PC-3 (cell line): Measurements from ENCODE around the gene MAML3. TPM values are rescaled to one million over a fixed set of nuclear protein-coding genes. Genes with fewer than 3 reads are reported as not detected.
A peak's percentile ranks its signal among the peaks of the same experiment; 100 is the strongest.

Source experiments
- ATAC-seq: fragments of 200-7000 bp; cut with Tn5 transposase; 2 replicates; pipeline ENCODE4 v1.9.1; 2020; ENCODE audit warnings: mild to moderate bottlenecking, moderate library complexity
- BruUV-seq: library from RNA; stranded (reverse); fragments of 400-500 nt; replicated peaks from 2 replicates; lab custom pipeline; 2021; lab: Mats Ljungman, UMichigan
- CTCF ChIA-PET: fragments of 300-600 bp; sonication (Branson Sonifier 250); formaldehyde crosslinking; loops from one replicate; lab custom pipeline; 2022; ENCODE audit warnings: antibody characterized with exemption; lab: Charles Lee
- POLR2A ChIA-PET: fragments of 300-600 bp; sonication (Branson Sonifier 250); formaldehyde crosslinking; loops from one replicate; lab custom pipeline; 2022; ENCODE audit warnings: antibody characterized with exemption; ENCODE audit not compliant: unreplicated experiment; lab: Charles Lee
- DNase-seq: peaks from one replicate; pipeline ENCODE4 v3.0.0-alpha.2; 2015
- H2AFZ ChIP-seq: fragments of 300-600 bp; sonication (generic); 2 replicates; pipeline ENCODE4 v1.6.0; 2016; ENCODE audit warnings: antibody characterized with exemption, low read length
- H3F3A ChIP-seq: fragments of 300-600 bp; sonication (generic); one replicate; pipeline ENCODE4 v1.6.0; 2017; ENCODE audit warnings: antibody characterized with exemption, low read length, control low read depth, mild to moderate bottlenecking; ENCODE audit not compliant: unreplicated experiment
- H3K27ac ChIP-seq: fragments of 300-600 bp; sonication (generic); 2 replicates; pipeline ENCODE4 v1.5.1; 2016; ENCODE audit warnings: mild to moderate bottlenecking, low read length
- H3K27me3 ChIP-seq: fragments of 300-600 bp; sonication (generic); 2 replicates; pipeline ENCODE4 v1.6.1; 2016; ENCODE audit warnings: low read length, mixed read lengths
- H3K36me3 ChIP-seq: fragments of 300-600 bp; sonication (generic); 2 replicates; pipeline ENCODE4 v1.6.1; 2016; ENCODE audit warnings: low read depth, mixed run types, low read length, mixed read lengths
- H3K4me1 ChIP-seq: fragments of 300-600 bp; sonication (generic); 2 replicates; pipeline ENCODE4 v1.5.1; 2016; ENCODE audit warnings: low read length; ENCODE audit not compliant: insufficient read depth
- H3K4me2 ChIP-seq: fragments of 300-600 bp; sonication (generic); 2 replicates; pipeline ENCODE4 v1.6.0; 2016; ENCODE audit warnings: low read length
- H3K4me3 ChIP-seq: fragments of 300-600 bp; sonication (generic); 2 replicates; pipeline ENCODE4 v1.5.1; 2016; ENCODE audit warnings: mild to moderate bottlenecking, low read length, mixed read lengths
- H3K79me2 ChIP-seq: fragments of 300-600 bp; sonication (generic); 2 replicates; pipeline ENCODE4 v1.6.1; 2017; ENCODE audit warnings: low read length, mixed read lengths
- H3K9ac ChIP-seq: fragments of 300-600 bp; sonication (generic); 2 replicates; pipeline ENCODE4 v1.6.0; 2016; ENCODE audit warnings: mild to moderate bottlenecking, low read length
- H3K9me2 ChIP-seq: fragments of 300-600 bp; sonication (generic); replicated peaks from 2 replicates; pipeline ENCODE4 v1.6.1; 2016; ENCODE audit warnings: mixed run types, low read length, mixed read lengths
- H3K9me3 ChIP-seq: fragments of 300-600 bp; sonication (generic); 2 replicates; pipeline ENCODE4 v1.6.1; 2016; ENCODE audit warnings: low read length, mixed read lengths
- H4K20me1 ChIP-seq: fragments of 300-600 bp; sonication (generic); 2 replicates; pipeline ENCODE4 v1.6.1; 2016; ENCODE audit warnings: low read length, mixed read lengths
- CTCF ChIP-seq: fragments of 300-600 bp; sonication (generic); conservative IDR thresholded peaks from 2 replicates; pipeline ENCODE4 v1.5.1; 2017; ENCODE audit warnings: antibody characterized with exemption, low read depth, mild to moderate bottlenecking, low read length
- EZH2 ChIP-seq: fragments of 300-600 bp; sonication (generic); IDR thresholded peaks from one replicate; pipeline ENCODE4 v1.6.1; 2017; ENCODE audit warnings: antibody characterized with exemption, mild to moderate bottlenecking, low read length; ENCODE audit not compliant: unreplicated experiment
- EZH2phosphoT487 ChIP-seq: fragments of 300-600 bp; sonication (generic); IDR thresholded peaks from 2 replicates; pipeline ENCODE4 v1.6.1; 2018; ENCODE audit warnings: mild to moderate bottlenecking, antibody characterized with exemption, low read length, borderline replicate concordance
- intact Hi-C: fragments of 100-400 bp; cut with micrococcal nuclease; formaldehyde crosslinking; loops from 2 replicates; pipeline ENCODE4 v1.9.0; 2023
- total RNA-seq: library from RNA; depleted of rRNA; stranded (reverse); fragments of >200 nt; gene quantifications from 2 replicates; pipeline ENCODE4 v1.2.3, GENCODE V29; 2014

The MAML3 gene
- total RNA-seq, 1 experiment from 2014 or later: 4.3 TPM

- H3K9ac ChIP-seq: peak overlapping the region; percentile 72
- H3K36me3 ChIP-seq: no peaks in the 10 kb centered on the region
- H3K9me3 ChIP-seq: no peaks in the 10 kb centered on the region
- peak overlapping the region; percentile 82 for H3K4me2 ChIP-seq
- peak overlapping the region; percentile 54 for H3K4me3 ChIP-seq
- H3K27ac ChIP-seq: peak overlapping the region; percentile 95
- POLR2A ChIA-PET: interaction anchor here (0.6 kb wide), 1 partner anchor 48 kb away, joined by 4 read pairs; no protein-coding TSS in a partner anchor
- no peaks in the 10 kb centered on the region for H4K20me1 ChIP-seq
- no peaks in the 10 kb centered on the region for H3F3A ChIP-seq
- intact Hi-C loops: loop anchor here (1.0 to 2.0 kb wide), 3 partner anchors 36 to 72 kb away; no protein-coding TSS in a partner anchor
- CTCF ChIA-PET: interaction anchor here (0.6 to 0.8 kb wide), 3 partner anchors 33 to 62 kb away, joined by 3 read pairs; no protein-coding TSS in a partner anchor
- ATAC-seq: peak; percentile 89
- no TSS peak for BruUV-seq
- H3K9me2 ChIP-seq: no peaks in the 10 kb centered on the region
- H3K27me3 ChIP-seq: no peaks in the 10 kb centered on the region
- peaks cover 36% of the 10 kb centered on the region for H3K4me1 ChIP-seq
- H3K79me2 ChIP-seq: no peaks in the 10 kb centered on the region
- DNase-seq: peak; percentile 80
- peak overlapping the region; percentile 67 for H2AFZ ChIP-seq
- TF ChIP-seq EZH2 (no peak), EZH2phosphoT487 (no peak), CTCF (no peak)
Observed at GRCh38 chr4:140085062-140085622, 68.8 kb downstream of the MAML3 start.

- POLR2A ChIA-PET: no interaction called here
- H3K9me2 ChIP-seq: no peaks in the 10 kb centered on the region
- peaks cover 32% of the 10 kb centered on the region for H3K4me1 ChIP-seq
Observed at GRCh38 chr4:140084385-140084784, 69.6 kb downstream of the MAML3 start.

More at GRCh38 chr4:140084385-140084784, 69.6 kb downstream of the MAML3 start:
- Histone ChIP-seq H2AFZ (peak overlapping the region; percentile 67; the same call in 1 of the 2 replicates), H4K20me1 (no peaks in the 10 kb centered on the region), H3K36me3 (no peaks in the 10 kb centered on the region), H3K79me2 (no peaks in the 10 kb centered on the region), H3K27me3 (no peaks in the 10 kb centered on the region), H3K9ac (peak overlapping the region; percentile 72), H3K4me2 (peak overlapping the region; percentile 82), H3K9me3 (no peaks in the 10 kb centered on the region), H3F3A (no peaks in the 10 kb centered on the region), H3K27ac (peak overlapping the region; percentile 95), H3K4me3 (peak overlapping the region; percentile 54)
- CTCF ChIA-PET: no interaction called here
- BruUV-seq: no TSS peak
- DNase-seq: no peak
- no peak for TF ChIP-seq EZH2
- no peak for TF ChIP-seq EZH2phosphoT487
- no peak for TF ChIP-seq CTCF
- intact Hi-C loops: loop anchor here (2.0 kb wide), 2 partner anchors 36 to 72 kb away; no protein-coding TSS in a partner anchor
- ATAC-seq: no peak
